ENCODE results near the gene BIRC3. TPM values are rescaled to one million over a fixed set of nuclear protein-coding genes. Genes with fewer than 3 reads are reported as not detected.

Gene BIRC3
- total RNA-seq, 6 experiments from 2014 or later: 1.6 to 106 (median 15.2) TPM

GRCh38 chr11:102269927-102270326, 47.4 kb upstream of the BIRC3 start:
- no peak overlapping the region for H3K27ac ChIP-seq
- 80% methylated on average over 2 of the region's 2 CpGs for WGBS (ENCODE audit: insufficient coverage, low coverage, low lambda C conversion rate, missing lambda C conversion rate)
- no peaks in the 10 kb centered on the region for H3K9me3 ChIP-seq
- intact Hi-C loops (cut with DNase I): no loop called here
- ATAC-seq (no peak), DNase-seq (no peak)
- H3K27me3 ChIP-seq: no peaks in the 10 kb centered on the region
- H3K4me3 ChIP-seq: no peak overlapping the region
- no peaks in the 10 kb centered on the region for H3K36me3 ChIP-seq
- peaks cover 0 to 10% (median 0%) of the 10 kb centered on the region in 4 donors for H3K4me1 ChIP-seq
- TF ChIP-seq, protein P1, sequence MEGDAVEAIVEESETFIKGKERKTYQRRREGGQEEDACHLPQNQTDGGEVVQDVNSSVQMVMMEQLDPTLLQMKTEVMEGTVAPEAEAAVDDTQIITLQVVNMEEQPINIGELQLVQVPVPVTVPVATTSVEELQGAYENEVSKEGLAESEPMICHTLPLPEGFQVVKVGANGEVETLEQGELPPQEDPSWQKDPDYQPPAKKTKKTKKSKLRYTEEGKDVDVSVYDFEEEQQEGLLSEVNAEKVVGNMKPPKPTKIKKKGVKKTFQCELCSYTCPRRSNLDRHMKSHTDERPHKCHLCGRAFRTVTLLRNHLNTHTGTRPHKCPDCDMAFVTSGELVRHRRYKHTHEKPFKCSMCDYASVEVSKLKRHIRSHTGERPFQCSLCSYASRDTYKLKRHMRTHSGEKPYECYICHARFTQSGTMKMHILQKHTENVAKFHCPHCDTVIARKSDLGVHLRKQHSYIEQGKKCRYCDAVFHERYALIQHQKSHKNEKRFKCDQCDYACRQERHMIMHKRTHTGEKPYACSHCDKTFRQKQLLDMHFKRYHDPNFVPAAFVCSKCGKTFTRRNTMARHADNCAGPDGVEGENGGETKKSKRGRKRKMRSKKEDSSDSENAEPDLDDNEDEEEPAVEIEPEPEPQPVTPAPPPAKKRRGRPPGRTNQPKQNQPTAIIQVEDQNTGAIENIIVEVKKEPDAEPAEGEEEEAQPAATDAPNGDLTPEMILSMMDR (IDR thresholded peaks at IDR 0.05): no peak
- TF ChIP-seq POLR2A (IDR thresholded peaks at IDR 0.05): no peak

GRCh38 chr11:102272047-102272824, 45.0 kb upstream of the BIRC3 start:
- ATAC-seq: no peak
- no peak for DNase-seq
- no peaks in the 10 kb centered on the region for H3K36me3 ChIP-seq
- no peak overlapping the region for H3K27ac ChIP-seq
- H3K4me3 ChIP-seq: no peak overlapping the region
- H3K9me3 ChIP-seq: no peaks in the 10 kb centered on the region
- H3K27me3 ChIP-seq: no peaks in the 10 kb centered on the region
- no peak for TF ChIP-seq POLR2A (IDR thresholded peaks at IDR 0.05)
- TF ChIP-seq, protein P1 (IDR thresholded peaks at IDR 0.05): no peak
- intact Hi-C loops (cut with DNase I): no loop called here
- WGBS (ENCODE audit: insufficient coverage, low coverage, low lambda C conversion rate, missing lambda C conversion rate): 62% methylated on average over 10 of the region's 10 CpGs
- H3K4me1 ChIP-seq: peaks cover 0 to 10% (median 0%) of the 10 kb centered on the region in 4 donors

- Histone ChIP-seq H3K27ac (no peak overlapping the region), H3K9me3 (no peaks in the 10 kb centered on the region), H3K4me3 (no peak overlapping the region), H3K36me3 (no peaks in the 10 kb centered on the region), H3K4me1 (peaks cover 0 to 13% (median 0%) of the 10 kb centered on the region in 4 donors), H3K27me3 (no peaks in the 10 kb centered on the region)
- TF ChIP-seq, protein P1 (IDR thresholded peaks at IDR 0.05): no peak
- TF ChIP-seq POLR2A (IDR thresholded peaks at IDR 0.05): no peak
- WGBS (ENCODE audit: insufficient coverage, low coverage, low lambda C conversion rate, missing lambda C conversion rate): 88% methylated on average over 3 of the region's 3 CpGs
- intact Hi-C loops (cut with DNase I): no loop called here
- no peak for ATAC-seq
- no peak for DNase-seq
These were observed 42.7 kb upstream of the BIRC3 start for GRCh38 chr11:102274628-102275027.

GRCh38 chr11:102276362-102276761, 40.9 kb upstream of the BIRC3 start:
- H3K36me3 ChIP-seq: no peaks in the 10 kb centered on the region
- H3K27me3 ChIP-seq: no peaks in the 10 kb centered on the region

More at GRCh38 chr11:102276362-102276761, 40.9 kb upstream of the BIRC3 start:
- TF ChIP-seq, protein P1 (IDR thresholded peaks at IDR 0.05): no peak
- TF ChIP-seq POLR2A (IDR thresholded peaks at IDR 0.05): no peak
- H3K4me3 ChIP-seq: no peak overlapping the region
- DNase-seq (no peak), ATAC-seq (no peak)
- H3K27ac ChIP-seq: no peak overlapping the region
- H3K9me3 ChIP-seq: no peaks in the 10 kb centered on the region
- 55% methylated on average over 4 of the region's 4 CpGs for WGBS (ENCODE audit: insufficient coverage, low coverage, low lambda C conversion rate, missing lambda C conversion rate)
- intact Hi-C loops (cut with DNase I): no loop called here
- peaks cover 0 to 19% (median 0%) of the 10 kb centered on the region in 4 donors for H3K4me1 ChIP-seq

All from right lobe of liver (tissue), 6 donors.